Measurements from ENCODE around the gene SAMD8.
A peak's percentile ranks its signal among the peaks of the same experiment; 100 is the strongest.

SAMD8 gene

DNA sequence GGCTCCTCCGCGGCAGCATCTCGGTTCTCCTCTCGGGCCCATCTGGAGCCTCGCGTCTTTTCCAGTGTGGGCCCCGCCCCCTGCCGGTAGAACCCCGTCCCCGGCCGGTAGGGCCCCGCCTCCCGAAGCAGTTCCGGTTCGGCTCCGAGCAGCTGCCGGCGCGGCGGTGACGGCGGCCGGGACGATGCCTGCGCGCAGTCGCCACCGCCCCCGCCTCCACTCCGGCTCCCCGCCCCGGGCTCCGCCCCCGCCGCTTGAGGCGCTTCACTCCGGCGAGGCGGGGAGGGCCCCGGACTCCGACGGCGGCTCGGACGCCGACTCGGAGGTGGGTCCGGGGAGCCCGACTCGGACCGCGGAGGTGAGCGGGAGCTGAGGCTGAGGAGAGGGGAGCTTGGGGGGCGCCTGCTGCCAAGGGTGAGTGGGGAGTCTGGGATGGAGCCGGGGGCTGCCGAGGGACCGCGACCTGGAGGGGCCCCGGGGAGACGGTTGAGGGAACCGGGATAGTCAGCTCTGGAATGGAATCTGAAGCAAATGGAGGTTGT, at the start of gene SAMD8:
SAMD8 (plus strand) TSS at position 292 of the 542 bp plus-strand sequence. CDS start 38,873 bp downstream, outside the sequence.
- peak; percentile 92 for DNase-seq

DNA sequence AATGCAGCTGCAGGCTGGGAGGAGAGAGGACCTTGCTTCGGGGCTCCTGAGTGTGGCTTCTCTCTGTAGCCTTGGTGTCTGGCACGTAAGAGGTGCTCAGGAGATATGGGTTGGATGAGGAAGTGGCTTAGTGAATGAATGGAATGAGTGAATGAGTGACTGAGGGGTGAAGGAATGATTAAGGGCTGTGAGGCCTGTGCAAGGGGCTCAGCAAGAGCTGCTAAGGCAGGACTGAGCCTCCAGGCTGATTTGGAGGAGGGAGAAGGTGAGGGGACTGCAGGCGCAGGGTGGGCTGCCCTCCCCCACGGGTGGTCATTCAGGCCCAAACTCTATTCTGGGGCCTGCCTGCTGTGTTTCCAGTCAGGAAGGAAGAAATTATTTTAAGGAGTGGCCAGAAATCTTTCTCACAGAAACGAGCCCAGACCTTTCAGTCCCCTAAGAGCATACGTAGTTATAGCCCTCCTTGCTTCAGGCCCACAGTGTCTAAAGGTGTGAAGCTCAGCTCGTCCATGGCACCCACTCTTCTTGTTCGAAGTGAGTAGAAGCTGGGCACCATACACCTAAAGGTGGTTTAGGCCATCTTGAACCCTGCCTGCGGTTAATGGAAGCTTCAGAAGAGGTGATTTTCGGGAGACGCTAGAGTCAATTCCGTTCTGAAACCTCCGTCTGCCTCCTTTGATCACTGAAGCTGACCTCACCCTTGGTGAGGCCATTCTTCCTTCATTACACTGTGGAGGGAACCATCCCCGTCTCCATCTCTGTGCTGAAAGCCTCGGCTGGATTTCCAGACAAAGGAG, 49.5 kb upstream of the SAMD8 start:
- DNase-seq: no peak

DNA sequence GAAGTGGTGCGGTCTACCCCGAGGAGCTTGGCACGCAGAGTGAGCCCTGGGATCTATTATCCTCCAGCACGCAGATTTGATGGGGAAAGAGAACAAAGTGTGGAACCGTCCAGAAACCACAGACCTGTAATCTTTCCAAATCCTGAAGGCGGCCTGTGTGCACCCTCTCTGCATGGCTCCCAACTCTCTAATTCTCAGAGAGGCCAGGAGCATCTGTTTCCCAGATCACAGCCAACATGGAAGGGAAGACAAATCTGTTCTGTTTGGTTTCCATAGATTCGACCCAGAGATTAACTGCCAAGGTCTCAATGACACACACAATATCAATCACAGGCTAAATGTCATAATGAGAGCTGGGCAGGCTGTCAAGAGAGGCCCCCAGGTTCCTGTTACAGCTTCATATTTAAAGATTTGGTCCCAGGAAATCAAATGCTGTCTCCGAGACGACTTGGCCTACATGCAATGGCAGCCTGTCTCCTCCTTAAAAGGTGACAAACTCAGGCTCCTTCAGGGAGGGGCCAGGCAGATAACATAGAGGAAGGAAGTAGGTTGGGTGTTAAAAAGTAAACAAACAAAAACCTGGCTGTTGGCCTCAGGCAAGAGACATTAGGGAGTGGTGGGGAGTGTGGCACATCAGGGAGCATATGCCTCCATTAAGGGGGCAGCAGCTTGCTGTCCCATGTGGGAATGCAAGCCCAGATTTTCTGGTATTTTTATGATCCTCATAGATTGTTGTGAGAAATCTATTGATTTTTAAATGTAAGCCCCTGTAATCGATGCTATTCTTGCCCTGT, 48.8 kb upstream of the SAMD8 start:
- DNase-seq: no peak

DNA sequence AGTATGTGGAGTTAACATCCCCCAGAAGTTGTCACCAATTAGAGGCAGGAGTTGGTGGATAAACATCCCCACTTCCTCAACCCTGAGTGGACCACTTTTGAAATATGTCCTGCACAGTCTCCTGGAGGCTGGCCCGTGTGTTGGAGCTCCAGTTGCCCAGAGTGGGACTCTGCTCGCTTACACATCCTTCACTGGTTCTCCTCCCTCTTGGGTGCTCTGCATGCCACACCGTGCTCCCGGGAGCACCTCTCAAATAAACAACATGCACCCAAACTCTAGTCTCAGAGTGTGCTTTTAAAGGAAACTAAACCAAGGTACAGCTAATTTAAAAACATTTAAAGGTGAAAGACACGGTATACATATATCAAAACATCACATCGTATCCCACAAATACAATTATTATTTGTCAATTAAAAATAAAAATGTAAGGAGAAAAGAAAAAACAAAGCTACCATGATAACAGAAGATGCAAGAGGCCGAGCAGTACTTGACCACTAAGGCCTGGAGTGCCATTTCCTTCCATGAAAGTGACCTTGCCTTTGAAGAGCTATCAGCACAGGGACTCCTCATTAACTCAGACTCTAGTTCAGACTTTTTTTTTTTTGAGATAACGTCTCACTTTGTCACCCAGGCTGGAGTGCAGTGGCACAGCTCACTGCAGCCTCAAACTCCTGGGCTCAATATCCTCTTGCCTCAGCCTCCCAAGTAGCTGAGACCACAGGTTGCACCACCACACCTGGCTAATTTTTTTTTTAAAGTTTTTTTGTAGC, 47.8 kb upstream of the SAMD8 start:
- no peak for DNase-seq

DNA sequence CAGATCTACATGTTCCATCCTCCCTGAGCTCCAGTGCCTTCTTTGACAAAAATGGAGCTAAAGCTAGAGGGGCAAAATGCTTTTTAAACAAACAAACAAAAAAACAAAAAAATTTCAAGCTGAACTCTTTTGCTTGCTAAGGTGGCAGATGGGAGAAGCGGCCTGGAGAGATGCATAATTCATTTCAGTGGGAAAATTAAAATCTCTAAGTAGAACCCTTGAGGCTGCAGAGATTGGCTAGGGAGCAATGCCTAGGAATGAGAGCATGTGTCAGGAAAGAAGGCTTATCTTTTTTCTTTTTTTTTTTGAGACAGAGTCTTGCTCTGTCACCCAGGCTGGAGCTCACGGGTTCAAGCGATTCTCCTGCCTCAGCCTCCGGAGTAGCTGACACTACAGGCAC, 46.4 kb upstream of the SAMD8 start:
- DNase-seq: no peak

DNA sequence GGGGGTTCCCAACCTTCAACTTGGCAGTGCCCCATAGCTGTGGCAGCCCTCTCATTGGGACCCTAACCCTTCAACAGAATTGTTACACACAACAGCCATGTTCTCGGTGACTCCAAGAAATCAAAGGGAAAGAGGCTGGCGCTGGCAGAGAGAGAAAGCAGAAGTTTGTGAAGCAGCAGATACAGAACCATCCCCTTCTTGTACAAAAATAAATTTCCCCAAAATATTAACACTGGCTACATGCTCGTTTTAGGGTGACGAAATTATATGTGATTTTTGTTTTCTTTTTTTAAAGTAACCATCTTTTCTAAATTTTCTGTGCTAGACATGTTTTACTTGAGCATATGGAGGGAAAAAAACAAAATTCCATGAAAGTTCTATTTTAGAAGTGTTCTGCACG, 45.2 kb upstream of the SAMD8 start:
- no peak for DNase-seq

DNA sequence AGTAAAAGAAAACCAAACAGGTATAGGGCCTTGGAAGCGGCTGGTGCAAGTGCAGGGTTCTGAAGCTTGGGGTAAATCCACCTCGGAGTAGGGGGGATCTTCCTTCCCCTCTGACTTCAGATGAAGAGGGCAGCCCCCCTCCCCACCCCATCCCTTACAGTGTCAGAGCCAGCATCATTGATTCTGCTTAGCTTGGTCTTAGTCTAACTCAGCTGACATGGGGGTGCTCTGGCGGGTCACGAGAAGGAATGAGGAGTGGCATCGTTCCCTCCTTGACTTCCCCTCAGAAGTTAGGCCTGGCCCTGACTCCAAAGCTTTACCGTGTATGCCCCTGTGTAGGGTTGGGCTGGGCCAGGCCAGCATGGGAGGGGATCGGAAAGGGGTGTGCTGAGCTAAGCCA, 44.2 kb upstream of the SAMD8 start:
- no peak for DNase-seq

DNA sequence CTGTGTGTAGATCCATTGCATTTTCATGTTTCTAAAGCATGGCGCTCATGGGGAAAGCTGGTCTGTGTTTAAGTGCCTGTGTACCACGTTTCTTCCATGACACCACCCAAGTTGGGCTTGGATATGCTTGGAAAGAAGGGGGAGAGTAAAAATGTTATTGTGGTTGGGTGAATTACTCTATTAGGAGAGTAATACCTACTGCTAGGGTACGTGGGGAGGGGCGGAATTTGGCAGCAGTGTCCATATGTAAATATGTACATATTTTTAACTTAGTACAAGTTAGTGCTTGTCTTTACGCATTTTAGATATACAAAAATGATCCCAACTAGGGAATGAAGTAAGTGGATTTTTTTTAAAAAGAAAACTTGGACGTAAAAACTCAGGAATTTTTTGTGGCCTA, 42.9 kb upstream of the SAMD8 start:
- DNase-seq: no peak

DNA sequence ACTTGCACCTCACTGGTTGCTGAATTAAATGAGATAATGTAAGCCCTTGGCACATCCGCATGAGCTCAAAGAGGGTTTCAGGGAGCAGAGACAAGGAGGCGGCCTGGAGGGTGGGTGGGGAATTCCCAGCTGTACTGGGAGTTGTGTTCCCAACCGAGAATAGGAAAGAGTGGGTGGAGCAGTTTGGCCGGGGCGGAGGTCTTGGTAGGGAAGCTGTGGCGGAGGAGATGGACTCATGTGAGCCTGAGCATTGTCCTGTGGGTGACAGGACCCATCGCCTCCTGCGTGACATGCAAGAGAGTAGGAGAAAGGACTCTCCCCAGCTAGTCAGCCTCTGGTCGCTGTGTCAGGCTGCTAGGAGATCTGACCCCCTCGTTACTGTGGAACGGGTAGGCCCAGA, 41.0 kb upstream of the SAMD8 start:
- DNase-seq: no peak

DNA sequence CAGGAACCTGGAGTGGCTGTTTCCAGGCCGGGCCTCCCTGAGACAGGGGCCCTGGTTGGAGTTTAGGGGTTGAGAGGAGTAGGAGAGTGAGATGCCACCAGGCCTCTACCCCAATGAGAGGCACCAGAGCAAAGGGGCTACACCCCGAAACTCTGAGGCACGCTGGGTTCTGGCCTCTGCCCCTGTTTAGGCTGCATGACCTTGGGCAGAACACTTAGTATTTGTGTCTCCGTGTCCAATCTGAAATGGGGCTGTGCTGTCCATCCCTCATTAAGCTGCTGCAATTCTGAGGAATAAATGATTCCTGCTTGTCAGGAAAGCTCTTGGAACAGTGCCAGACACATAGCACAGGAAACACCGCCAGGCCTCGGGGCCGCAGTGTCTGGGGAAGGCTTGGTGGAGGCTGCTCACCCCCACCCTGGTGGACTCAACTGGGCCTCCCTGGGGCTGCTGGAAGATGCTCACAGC, 40.5 kb upstream of the SAMD8 start:
- no peak for DNase-seq

DNA sequence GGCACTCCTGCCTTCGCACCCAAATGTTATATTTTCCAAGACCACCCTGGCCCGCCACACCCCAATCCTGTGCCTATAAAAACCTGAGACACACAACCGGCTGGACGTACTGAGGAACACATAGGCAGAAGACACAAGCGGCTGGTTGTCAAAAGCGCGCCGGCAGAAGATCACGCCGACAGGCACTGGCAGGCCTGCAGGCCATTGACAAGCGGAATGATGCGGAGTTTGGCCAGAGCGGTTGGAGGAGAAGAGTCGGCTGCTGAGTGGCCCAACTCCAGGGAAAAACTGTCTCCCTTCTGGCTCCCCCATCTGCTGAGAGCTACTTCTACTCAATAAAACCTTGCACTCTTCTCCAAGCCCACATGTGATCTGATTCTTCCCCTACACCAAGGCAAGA, 39.7 kb upstream of the SAMD8 start:
- no peak for DNase-seq

DNA sequence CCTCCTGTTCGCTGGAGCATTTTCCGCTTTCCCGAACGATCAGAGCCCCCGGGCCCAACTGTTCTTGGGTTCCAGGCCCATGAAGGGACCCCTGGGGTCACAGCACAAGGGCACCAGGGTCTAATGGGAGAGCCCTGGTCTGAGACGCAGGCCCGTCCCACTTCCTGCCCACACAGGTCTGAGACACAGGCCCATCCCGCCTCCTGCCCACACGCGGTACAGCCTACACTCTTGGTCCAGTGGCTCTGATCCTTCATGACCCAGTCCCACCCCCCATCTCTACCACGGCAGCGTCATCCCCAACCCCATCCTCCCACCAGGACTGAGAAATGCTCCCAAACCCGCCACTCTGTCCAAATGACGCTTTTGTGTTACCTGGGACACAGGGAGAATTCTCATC, 38.7 kb upstream of the SAMD8 start:
- no peak for DNase-seq

DNA sequence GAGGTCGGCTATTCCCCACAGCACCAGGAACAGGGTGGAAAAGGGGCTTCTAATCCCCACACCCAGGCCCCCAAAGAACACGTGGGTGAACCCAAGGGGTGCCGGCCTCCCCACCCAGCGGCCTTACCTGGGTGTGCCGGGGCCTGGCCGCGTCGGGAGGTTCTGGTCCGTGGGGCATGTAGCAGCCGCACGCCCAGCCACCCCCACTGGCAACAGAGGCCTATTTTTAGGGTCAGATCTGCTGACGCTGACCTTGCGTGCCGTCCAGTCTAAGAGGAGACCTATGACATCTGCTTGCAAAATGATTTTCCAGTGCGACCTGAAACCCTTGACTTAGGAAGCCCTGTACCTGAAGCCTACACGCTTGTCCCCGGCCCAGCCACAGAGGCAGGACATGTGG, 38.0 kb upstream of the SAMD8 start:
- DNase-seq: no peak

DNA sequence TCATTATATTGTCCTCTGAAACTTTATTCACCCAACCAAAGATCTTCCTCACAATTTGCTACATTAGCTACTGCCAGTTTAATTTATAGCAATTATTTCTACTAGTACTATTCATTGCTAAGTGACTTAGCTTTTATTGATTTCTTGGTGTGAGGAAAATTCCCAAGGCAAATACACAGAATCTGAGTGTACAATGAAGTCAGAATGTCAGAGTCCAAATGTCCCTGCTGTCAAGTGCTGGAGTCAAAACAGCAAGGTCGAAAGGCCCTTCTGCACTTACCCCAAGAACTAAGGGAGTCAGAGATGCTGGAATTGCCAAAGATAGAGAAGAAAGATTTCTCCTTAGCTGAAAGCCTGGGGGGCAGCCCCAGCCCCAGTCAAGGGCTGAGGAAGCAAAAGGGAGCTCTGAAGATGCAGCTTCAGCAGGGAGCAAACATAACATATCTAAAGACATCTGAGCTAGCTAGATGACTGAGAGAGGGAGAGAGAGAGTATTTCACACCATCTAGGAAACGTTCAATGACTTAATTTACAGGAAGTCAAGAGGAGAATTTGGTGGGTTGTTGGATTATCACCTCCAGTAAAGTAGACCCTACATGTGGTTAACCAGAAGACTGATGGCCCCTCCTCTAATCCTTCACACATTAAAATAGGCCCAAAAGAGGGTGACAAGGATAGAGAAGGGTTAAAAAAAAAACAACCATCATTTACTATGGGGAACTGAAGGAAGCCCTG, 36.6 kb upstream of the SAMD8 start:
- no peak for DNase-seq

DNA sequence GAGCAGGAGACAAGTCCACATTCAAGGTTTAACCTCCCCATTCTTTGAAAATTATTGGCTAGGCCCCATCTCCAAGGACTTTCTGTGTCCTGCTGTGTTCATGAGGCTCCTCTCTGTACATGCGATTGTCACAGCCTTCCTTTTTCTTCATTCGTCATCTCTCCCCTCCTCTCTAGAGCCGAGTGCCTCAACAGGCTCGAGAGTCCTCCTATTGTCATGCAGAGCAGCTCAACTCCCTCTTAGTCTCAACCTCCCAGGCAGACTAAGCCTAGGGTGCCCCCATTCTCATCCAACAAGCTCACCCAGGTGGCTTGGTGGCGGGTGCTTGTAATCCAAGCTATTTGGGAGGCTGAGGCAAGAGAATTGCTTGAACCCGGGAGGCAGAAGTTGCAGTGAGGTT, 35.1 kb upstream of the SAMD8 start:
- DNase-seq: no peak

DNA sequence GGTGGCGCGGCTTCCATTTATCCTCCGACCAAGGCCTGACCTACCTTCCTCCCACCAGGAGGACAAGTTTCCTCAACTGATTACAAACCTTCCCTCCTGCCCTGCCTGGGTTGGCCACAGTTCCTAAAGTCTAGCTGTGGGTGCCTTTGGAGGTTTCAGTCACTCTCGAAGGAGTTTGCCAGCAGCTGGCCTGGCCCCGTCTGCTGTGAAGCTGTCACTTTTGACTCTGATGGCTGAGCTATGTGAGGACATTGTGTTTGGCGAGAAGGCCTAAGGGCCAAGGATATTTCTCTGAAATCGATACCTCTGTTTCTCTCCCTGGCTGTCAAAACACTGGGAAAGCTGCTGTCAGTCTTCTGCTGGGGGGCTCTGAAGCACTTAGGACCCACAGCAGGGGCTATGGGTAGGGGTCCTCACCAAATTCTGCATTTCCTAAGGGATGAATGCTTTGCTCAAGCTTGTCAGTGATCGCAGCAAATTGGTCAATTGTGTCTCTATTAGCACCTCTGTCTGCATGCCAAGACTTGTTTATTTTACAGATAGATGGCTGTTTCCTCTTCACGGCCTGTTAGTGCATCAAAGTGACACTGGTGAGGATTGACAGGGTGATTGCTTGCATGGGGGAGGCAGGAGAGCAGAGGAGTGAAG, 31.9 kb upstream of the SAMD8 start:
- no peak for DNase-seq

DNA sequence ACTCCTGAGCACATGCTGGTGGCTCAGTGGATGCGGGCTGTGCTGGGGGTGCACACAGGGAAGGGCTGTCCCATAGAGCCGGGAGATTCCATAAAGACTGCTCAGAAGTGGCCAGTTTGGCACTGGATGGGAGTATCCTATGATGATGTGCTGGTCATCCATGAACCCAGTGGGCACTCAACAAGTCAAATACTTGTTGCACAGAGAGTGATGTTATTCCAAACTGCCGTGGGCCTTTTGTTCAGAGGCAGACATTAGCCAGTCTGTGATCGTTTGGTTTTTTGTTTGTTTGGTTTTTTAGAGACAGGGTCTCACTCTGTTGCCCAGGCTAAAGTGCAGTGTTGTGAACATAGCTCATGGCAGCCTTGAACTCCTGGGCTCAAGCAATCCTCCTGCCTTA, 30.9 kb upstream of the SAMD8 start:
- no peak for DNase-seq

DNA sequence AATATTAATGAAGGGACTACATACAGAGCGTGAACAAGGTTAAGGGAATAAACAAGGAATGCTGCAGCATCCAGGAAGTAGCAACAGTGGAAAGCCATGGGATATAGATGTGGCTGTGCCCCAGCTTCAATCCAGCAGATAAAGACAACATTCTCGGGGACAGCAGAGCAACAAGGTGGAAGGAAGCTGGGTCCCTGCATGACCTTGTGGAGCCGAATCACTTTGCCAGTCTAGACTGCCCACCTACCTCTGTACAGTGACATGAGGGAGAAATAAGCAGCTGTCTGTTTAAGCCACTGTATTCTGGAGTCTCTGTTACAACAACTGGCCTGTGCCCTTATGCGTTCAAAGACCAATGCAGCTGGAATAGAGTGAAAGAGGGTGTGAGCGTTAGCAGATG, 30.1 kb upstream of the SAMD8 start:
- DNase-seq: no peak

DNA sequence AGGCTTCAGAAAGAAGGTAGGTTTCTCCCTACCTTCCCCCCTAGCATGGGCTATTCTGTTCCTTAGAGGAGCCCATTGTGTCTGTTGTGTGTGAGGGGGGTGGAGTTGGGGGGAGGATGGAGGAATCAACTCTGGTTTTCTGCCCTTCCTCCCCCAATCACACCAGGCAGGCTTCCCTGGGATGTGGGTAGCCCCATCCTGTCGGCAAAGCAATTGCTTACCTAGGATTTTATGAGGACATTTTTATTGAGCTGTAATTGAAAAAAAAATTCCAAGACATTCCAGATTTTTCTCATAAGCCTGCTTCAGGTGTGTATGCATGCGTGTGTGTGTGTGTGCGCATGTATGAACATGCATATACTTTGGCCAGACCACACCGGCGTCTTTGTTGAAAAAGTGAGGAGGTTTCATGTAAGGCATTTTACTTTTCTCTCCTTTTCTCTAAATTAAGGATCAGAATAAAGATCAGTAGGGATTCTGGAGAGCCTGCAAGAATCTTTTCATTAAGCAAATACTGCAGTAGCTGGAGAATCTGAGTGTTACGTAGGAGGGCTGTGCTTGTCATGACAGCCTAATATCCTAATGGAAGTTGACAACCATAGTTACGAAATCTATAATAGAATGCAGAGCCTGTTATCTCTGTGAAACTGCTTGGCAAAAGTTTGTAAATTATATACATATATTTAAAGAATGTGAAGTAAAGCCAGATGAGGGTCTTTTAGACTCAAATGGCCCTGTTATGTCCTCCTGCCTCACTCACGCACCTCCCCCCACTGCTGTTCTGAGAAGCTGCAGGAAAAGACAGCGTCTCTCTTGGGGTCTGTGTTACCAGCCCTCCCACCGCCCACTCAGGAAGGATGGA, 27.3 kb upstream of the SAMD8 start:
- no peak for DNase-seq

DNA sequence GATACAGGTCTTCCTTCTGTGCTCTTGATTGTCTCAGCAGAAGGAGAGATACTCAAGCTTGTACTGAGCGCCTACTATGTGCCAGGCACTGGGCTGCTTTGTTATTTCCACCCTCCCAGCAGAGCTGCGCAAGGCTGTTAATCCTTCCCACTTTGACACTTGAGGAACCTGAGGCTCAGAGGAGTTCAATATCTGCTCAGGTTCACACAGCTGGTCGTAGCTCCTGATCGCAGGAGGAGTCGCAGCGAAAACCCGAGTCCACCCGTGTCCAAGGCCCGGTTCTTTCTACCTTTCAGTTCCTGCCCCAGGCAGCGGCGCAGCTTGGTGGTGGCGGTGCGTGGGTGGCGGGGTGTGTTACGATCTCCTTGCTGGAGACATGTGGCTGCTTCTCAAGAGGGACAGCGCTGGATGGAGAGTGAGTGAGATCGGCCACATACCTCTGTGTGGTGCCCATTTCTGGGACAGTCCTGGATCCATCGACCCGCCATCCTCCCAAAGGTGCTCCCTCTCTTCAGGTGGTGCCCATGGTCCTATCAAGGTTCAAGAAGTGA, 26.5 kb upstream of the SAMD8 start:
- DNase-seq: no peak
